GM12878 (cell line): ENCODE measurements around the gene FKBP3. TPM values are rescaled to one million over a fixed set of nuclear protein-coding genes. Genes with fewer than 3 reads are reported as not detected.

Experiments used
- ATAC-seq: fragments of 200-7000 bp; cut with Tn5 transposase; 3 replicates; pipeline ENCODE4 v1.9.1; 2020; ENCODE audit warnings: mild to moderate bottlenecking, moderate library complexity
- BruUV-seq: library from RNA; stranded (reverse); fragments of 400-500 nt; replicated peaks from 2 replicates; lab custom pipeline; 2021; lab: Mats Ljungman, UMichigan
- CTCF ChIA-PET: fragments of 300-600 bp; sonication (Branson Sonifier 250); formaldehyde crosslinking; extraction: SDS; loops from one replicate; lab custom pipeline; 2021; ENCODE audit warnings: inconsistent platforms; lab: Yijun Ruan, JAX
- POLR2A ChIA-PET: fragments of 350-600 bp; formaldehyde crosslinking; extraction: SDS; loops from one replicate; lab custom pipeline; 2021; ENCODE audit warnings: inconsistent platforms; lab: Charles Lee
- RAD21 ChIA-PET: fragments of 300-600 bp; sonication (Branson Sonifier 250); formaldehyde crosslinking; loops from one replicate; lab custom pipeline; 2023; ENCODE audit warnings: antibody characterized with exemption; ENCODE audit not compliant: unreplicated experiment; lab: Charles Lee
- SMC1A ChIA-PET: fragments of 300-600 bp; sonication (Branson Sonifier 250); formaldehyde crosslinking; loops from one replicate; lab custom pipeline; 2023; ENCODE audit not compliant: unreplicated experiment, uncharacterized antibody; lab: Charles Lee
- DNase-seq: peaks from one replicate; pipeline ENCODE4 v3.0.0-alpha.2; 2011; ENCODE audit warnings: low read depth, low spot score
- FAIRE-seq: peaks from 3 replicates; lab custom pipeline; 2011; peaks lifted over from hg19 to GRCh38; lab: Jason Lieb, UNC
- H2AFZ ChIP-seq: 2 replicates; pipeline ENCODE4 v1.6.0; 2011; ENCODE audit warnings: low read depth, low read length, control low read depth; ENCODE audit not compliant: control insufficient read depth
- H3K27ac ChIP-seq: 2 replicates; pipeline ENCODE4 v1.5.1; 2011; ENCODE audit warnings: control low read depth; ENCODE audit not compliant: control insufficient read depth, insufficient read depth
- H3K27me3 ChIP-seq, 2 experiments: replicated peaks in 1 of 2; 2 replicates each; pipeline versions ENCODE4 v1.6.0 to v1.6.1; 2011; ENCODE audit warnings: low read length in 1 of 2; ENCODE audit not compliant: control insufficient read depth in 2 of 2, insufficient read depth in 2 of 2
- H3K36me3 ChIP-seq, 2 experiments: 2 replicates each; pipeline ENCODE4 v1.5.1; 2011; ENCODE audit warnings: low read length in 1 of 2; ENCODE audit not compliant: control insufficient read depth in 2 of 2, insufficient read depth in 2 of 2
- H3K4me1 ChIP-seq: 2 replicates; pipeline ENCODE4 v1.6.1; 2011; ENCODE audit warnings: mild to moderate bottlenecking, low read length, moderate library complexity, mixed read lengths; ENCODE audit not compliant: control insufficient read depth, insufficient read depth
- H3K4me2 ChIP-seq: 2 replicates; pipeline ENCODE4 v1.6.0; 2011; ENCODE audit warnings: control low read depth; ENCODE audit not compliant: control insufficient read depth, insufficient read depth
- H3K4me3 ChIP-seq: fragments of 200-600 bp; sonication (generic); 2 replicates; pipeline ENCODE4 v1.5.1; 2016
- H3K79me2 ChIP-seq: 2 replicates; pipeline ENCODE4 v1.6.0; 2011; ENCODE audit warnings: low read length; ENCODE audit not compliant: control insufficient read depth, insufficient read depth
- H3K9ac ChIP-seq: 2 replicates; pipeline ENCODE4 v1.8.0; 2011; ENCODE audit warnings: low read length, control low read depth, mixed read lengths; ENCODE audit not compliant: control insufficient read depth, insufficient read depth
- H3K9me3 ChIP-seq: replicated peaks from 3 replicates; pipeline ENCODE4 v1.5.1; 2011; ENCODE audit warnings: mild to moderate bottlenecking, low read length; ENCODE audit not compliant: control insufficient read depth, insufficient read depth
- H4K20me1 ChIP-seq: 2 replicates; pipeline ENCODE4 v1.6.0; 2011; ENCODE audit not compliant: control insufficient read depth, insufficient read depth
- EZH2 ChIP-seq: IDR thresholded peaks from 2 replicates; pipeline ENCODE4 v1.6.1; 2012; ENCODE audit warnings: low read depth, mild to moderate bottlenecking, control low read depth, inconsistent platforms, low read length, borderline replicate concordance; ENCODE audit not compliant: control insufficient read depth
- GATAD2B ChIP-seq: fragments of 450-650 bp; conservative IDR thresholded peaks from 2 replicates; pipeline ENCODE4 v1.6.1; 2017; ENCODE audit warnings: low read depth, mild to moderate bottlenecking, moderate library complexity
- HDAC2 ChIP-seq: fragments of 200-600 bp; sonication (generic); IDR thresholded peaks from 2 replicates; pipeline ENCODE4 v1.6.1; 2017
- MYB ChIP-seq: fragments of 150-350 bp; IDR thresholded peaks from 2 replicates; pipeline ENCODE4 v1.6.1; 2014; ENCODE audit warnings: mild to moderate bottlenecking, low read depth, low read length, borderline replicate concordance
- RELA ChIP-seq: fragments of 450-650 bp; IDR thresholded peaks from 2 replicates; pipeline ENCODE4 v1.8.0; 2014; ENCODE audit warnings: borderline replicate concordance; ENCODE audit not compliant: partially characterized antibody
- RUNX3 ChIP-seq: IDR thresholded peaks from 2 replicates; pipeline ENCODE4 v1.6.1; 2012; ENCODE audit warnings: low read length, inconsistent platforms
- SRF ChIP-seq, 2 experiments: IDR thresholded peaks; 2 replicates each; pipeline ENCODE4 v1.6.1; 2011; ENCODE audit warnings: low read depth in 2 of 2, low read length in 2 of 2, mild to moderate bottlenecking in 1 of 2, moderate library complexity in 1 of 2
- STAT1 ChIP-seq: fragments of 450-650 bp; conservative IDR thresholded peaks from 2 replicates; pipeline ENCODE4 v1.6.1; 2014; ENCODE audit warnings: antibody characterized with exemption, mild to moderate bottlenecking
- TCF3 ChIP-seq: IDR thresholded peaks from 2 replicates; pipeline ENCODE4 v1.6.1; 2012; ENCODE audit warnings: low read depth, mild to moderate bottlenecking, low read length, borderline replicate concordance; ENCODE audit not compliant: insufficient read depth
- WGBS: methylation state at CpG from one replicate; pipeline ENCODE4 v1.1.6; 2016; ENCODE audit warnings: low lambda C conversion rate; ENCODE audit not compliant: insufficient replicate concordance, insufficient coverage; ENCODE audit errors: missing lambda C conversion rate; 5-methylcytosine and 5-hydroxymethylcytosine counted together
- in situ Hi-C: fragments of 300-500 bp; cut with MboI; formaldehyde crosslinking; loops from 9 replicates; pipeline ENCODE4 v1.14.3; 2018; ENCODE audit warnings: mixed read lengths
- intact Hi-C: fragments of 100-400 bp; cut with micrococcal nuclease; formaldehyde crosslinking; loops from one replicate; pipeline ENCODE4 v1.14.2; 2022; ENCODE audit not compliant: unreplicated experiment
- polyA plus RNA-seq, 11 experiments: library from polyadenylated mRNA; depleted of rRNA in 4 of 11; unstranded in 6 of 11; stranded (reverse) in 5 of 11; fragments of >200 nt; fragmentation: Nextera tagmentation in 4 of 11; fragmentation: Illumina TruSeq in 1 of 11; extraction: Ambion mirVana in 4 of 11; extraction: Trizol in 1 of 11; gene quantifications; 1 replicate in 1 of 11; 2 replicates in 10 of 11; pipeline versions ENCODE4 v1.2.1 to v1.2.3, GENCODE V29; 2011 to 2016; ENCODE audit warnings: inconsistent platforms in 2 of 11, missing spikeins in 2 of 11, low read depth in 1 of 11
- total RNA-seq, 4 experiments: library from RNA; depleted of rRNA in 3 of 4; stranded (reverse); fragments of >200 nt in 3 of 4; fragmentation: Illumina TruSeq in 1 of 4; extraction: Trizol in 1 of 4; gene quantifications; 2 replicates each; pipeline versions ENCODE4 v1.2.1 to v1.2.3, GENCODE V29; 2013 to 2021
- TF ChIP-seq, protein P1 (sequence below): fragments of 450-650 bp; IDR thresholded peaks from 2 replicates; pipeline ENCODE4 v1.6.1; 2016; ENCODE audit warnings: mild to moderate bottlenecking
- TF ChIP-seq, protein P2 (sequence below), 3 experiments: IDR thresholded peaks in 2 of 3; conservative IDR thresholded peaks in 1 of 3; 2 replicates each; pipeline ENCODE4 v1.5.1; 2011; ENCODE audit warnings: low read depth in 3 of 3, low read length in 3 of 3, mild to moderate bottlenecking in 3 of 3, control low read depth in 2 of 3, moderate library complexity in 2 of 3, inconsistent platforms in 1 of 3, mixed read lengths in 1 of 3; ENCODE audit not compliant: control insufficient read depth in 2 of 3, insufficient read depth in 1 of 3; ENCODE audit errors: extremely low read depth in 1 of 3

FKBP3 gene
- total and polyA plus RNA-seq, 10 of the 15 experiments (the other 5 are each of a cell fraction or from before 2014, with no cell fraction given): 67.2 to 218 (median 129) TPM

- H3K4me2 ChIP-seq: no peak overlapping the region
- intact Hi-C loops: no loop called here
- TF ChIP-seq GATAD2B: no peak
- no peak for TF ChIP-seq EZH2
- TF ChIP-seq RELA: no peak
- no peak for TF ChIP-seq MYB
- no peak for TF ChIP-seq TCF3
- TF ChIP-seq STAT1: no peak
- no peak for TF ChIP-seq HDAC2
- TF ChIP-seq, protein P1, sequence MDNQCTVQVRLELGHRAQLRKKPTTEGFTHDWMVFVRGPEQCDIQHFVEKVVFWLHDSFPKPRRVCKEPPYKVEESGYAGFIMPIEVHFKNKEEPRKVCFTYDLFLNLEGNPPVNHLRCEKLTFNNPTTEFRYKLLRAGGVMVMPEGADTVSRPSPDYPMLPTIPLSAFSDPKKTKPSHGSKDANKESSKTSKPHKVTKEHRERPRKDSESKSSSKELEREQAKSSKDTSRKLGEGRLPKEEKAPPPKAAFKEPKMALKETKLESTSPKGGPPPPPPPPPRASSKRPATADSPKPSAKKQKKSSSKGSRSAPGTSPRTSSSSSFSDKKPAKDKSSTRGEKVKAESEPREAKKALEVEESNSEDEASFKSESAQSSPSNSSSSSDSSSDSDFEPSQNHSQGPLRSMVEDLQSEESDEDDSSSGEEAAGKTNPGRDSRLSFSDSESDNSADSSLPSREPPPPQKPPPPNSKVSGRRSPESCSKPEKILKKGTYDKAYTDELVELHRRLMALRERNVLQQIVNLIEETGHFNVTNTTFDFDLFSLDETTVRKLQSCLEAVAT: no peak
- TF ChIP-seq RUNX3: no peak
- TF ChIP-seq SRF (IDR thresholded peaks at IDR 0.05; ENCODE audit: low read depth in 2 of 2, low read length in 2 of 2): no peak
- TF ChIP-seq, protein P2, sequence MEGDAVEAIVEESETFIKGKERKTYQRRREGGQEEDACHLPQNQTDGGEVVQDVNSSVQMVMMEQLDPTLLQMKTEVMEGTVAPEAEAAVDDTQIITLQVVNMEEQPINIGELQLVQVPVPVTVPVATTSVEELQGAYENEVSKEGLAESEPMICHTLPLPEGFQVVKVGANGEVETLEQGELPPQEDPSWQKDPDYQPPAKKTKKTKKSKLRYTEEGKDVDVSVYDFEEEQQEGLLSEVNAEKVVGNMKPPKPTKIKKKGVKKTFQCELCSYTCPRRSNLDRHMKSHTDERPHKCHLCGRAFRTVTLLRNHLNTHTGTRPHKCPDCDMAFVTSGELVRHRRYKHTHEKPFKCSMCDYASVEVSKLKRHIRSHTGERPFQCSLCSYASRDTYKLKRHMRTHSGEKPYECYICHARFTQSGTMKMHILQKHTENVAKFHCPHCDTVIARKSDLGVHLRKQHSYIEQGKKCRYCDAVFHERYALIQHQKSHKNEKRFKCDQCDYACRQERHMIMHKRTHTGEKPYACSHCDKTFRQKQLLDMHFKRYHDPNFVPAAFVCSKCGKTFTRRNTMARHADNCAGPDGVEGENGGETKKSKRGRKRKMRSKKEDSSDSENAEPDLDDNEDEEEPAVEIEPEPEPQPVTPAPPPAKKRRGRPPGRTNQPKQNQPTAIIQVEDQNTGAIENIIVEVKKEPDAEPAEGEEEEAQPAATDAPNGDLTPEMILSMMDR (IDR thresholded peaks at IDR 0.05 in 2 of 3, conservative IDR thresholded peaks at IDR 0.05 in 1 of 3; ENCODE audit: control insufficient read depth in 2 of 3, extremely low read depth in 1 of 3, insufficient read depth in 1 of 3, low read depth in 3 of 3, low read length in 3 of 3): no peak
These were observed 47.5 kb upstream of the FKBP3 start for GRCh38 chr14:45181806-45182205.

More at GRCh38 chr14:45181806-45182205, 47.5 kb upstream of the FKBP3 start:
- DNase-seq (no peak), ATAC-seq (no peak), FAIRE-seq (no peak)
- 99% methylated on average over 3 of the region's 3 CpGs for WGBS
- Histone ChIP-seq H4K20me1 (no peaks in the 10 kb centered on the region), H3K4me3 (no peak overlapping the region), H3K4me1 (no peaks in the 10 kb centered on the region), H3K9me3 (no peaks in the 10 kb centered on the region), H3K27ac (no peak overlapping the region), H3K36me3 (no peaks in the 10 kb centered on the region; a peak in 1 of 4 replicates), H3K27me3 (no peaks in the 10 kb centered on the region), H3K9ac (no peak overlapping the region), H3K79me2 (no peaks in the 10 kb centered on the region), H2AFZ (no peak overlapping the region)
- SMC1A ChIA-PET: interaction anchor here (0.5 kb wide), 1 partner anchor 21 kb away, joined by 6 read pairs; no protein-coding TSS in a partner anchor
- in situ Hi-C loops: no loop called here
- POLR2A ChIA-PET: no interaction called here
- no TSS peak for BruUV-seq
- CTCF ChIA-PET: no interaction called here
- RAD21 ChIA-PET: interaction anchor here (0.9 kb wide), 1 partner anchor 20 kb away, joined by 3 read pairs; no protein-coding TSS in a partner anchor
